ENCODE data around the gene PRKG2. TPM values are rescaled to one million over a fixed set of nuclear protein-coding genes. Genes with fewer than 3 reads are reported as not detected.

PRKG2 gene
- polyA plus RNA-seq, 1 of the 3 experiments (the other 2 are of a cell fraction): not detected

DNA sequence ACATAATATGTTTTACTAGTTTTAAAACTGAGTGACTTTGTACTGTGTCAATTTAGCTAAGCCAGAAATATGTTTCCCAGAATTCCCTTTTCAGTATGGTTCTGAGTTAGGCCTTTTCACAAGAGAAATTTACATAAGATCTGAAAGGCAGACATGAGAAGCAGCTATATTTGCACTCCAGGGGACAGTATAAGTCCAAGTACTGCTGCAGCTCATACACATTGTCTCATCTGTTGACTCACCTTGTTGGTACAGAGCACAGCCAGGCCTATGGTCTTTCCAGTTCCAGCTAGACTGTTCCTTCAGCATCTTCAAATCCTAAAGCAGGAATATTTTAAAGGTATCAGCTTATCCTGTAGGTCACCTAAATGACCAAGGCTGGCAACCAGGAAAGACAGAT lies 131.0 kb downstream of the PRKG2 start:
- POLR2A ChIA-PET: no interaction called here
- CTCF ChIA-PET: interaction anchor here (1.3 kb wide), 1 partner anchor 14 kb away, joined by 8 read pairs; no protein-coding TSS in a partner anchor
- Histone ChIP-seq H2AFZ (ENCODE audit: low read depth) (no peak overlapping the region), H3K9me3 (no peaks in the 10 kb centered on the region), H3K36me3 (replicated peaks in 1 of 2; ENCODE audit: control insufficient read depth in 1 of 2, insufficient read depth in 2 of 2, low read length in 1 of 2) (no peaks in the 10 kb centered on the region), H3K4me1 (ENCODE audit: control insufficient read depth in 1 of 2, insufficient read depth in 2 of 2, low read depth in 1 of 2, low read length in 1 of 2) (no peaks in the 10 kb centered on the region), H3F3A (replicated peaks; ENCODE audit: insufficient read depth) (no peaks in the 10 kb centered on the region), H3K79me2 (ENCODE audit: insufficient read depth) (no peaks in the 10 kb centered on the region), H3K4me2 (no peak overlapping the region), H3K27ac (ENCODE audit: low read depth in 2 of 2, low read length in 1 of 2) (no peak overlapping the region), H3K9me2 (no peaks in the 10 kb centered on the region), H3K9ac (no peak overlapping the region), H3K4me3 (ENCODE audit: low read depth in 2 of 2, low read length in 1 of 2) (no peak overlapping the region), H4K20me1 (ENCODE audit: insufficient read depth) (no peaks in the 10 kb centered on the region), H3K27me3 (ENCODE audit: insufficient read depth) (peaks cover 8% of the 10 kb centered on the region; the same call in 1 of the 2 replicates)
- no peak for DNase-seq
- no peak for TF ChIP-seq RFX5 (IDR thresholded peaks at IDR 0.05; ENCODE audit: low read length)
- TF ChIP-seq, protein P1, sequence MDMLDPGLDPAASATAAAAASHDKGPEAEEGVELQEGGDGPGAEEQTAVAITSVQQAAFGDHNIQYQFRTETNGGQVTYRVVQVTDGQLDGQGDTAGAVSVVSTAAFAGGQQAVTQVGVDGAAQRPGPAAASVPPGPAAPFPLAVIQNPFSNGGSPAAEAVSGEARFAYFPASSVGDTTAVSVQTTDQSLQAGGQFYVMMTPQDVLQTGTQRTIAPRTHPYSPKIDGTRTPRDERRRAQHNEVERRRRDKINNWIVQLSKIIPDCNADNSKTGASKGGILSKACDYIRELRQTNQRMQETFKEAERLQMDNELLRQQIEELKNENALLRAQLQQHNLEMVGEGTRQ (IDR thresholded peaks at IDR 0.05; ENCODE audit: borderline replicate concordance, low read depth, low read length): no peak
- no peak for TF ChIP-seq POLR2AphosphoS5 (IDR thresholded peaks at IDR 0.05; ENCODE audit: low read depth, low read length)
- TF ChIP-seq CTCF (IDR thresholded peaks at IDR 0.05): no peak
- no peak for TF ChIP-seq CHD2 (IDR thresholded peaks at IDR 0.05; ENCODE audit: low read length, partially characterized antibody)
- TF ChIP-seq, protein P2, sequence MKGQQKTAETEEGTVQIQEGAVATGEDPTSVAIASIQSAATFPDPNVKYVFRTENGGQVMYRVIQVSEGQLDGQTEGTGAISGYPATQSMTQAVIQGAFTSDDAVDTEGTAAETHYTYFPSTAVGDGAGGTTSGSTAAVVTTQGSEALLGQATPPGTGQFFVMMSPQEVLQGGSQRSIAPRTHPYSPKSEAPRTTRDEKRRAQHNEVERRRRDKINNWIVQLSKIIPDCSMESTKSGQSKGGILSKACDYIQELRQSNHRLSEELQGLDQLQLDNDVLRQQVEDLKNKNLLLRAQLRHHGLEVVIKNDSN (IDR thresholded peaks at IDR 0.05; ENCODE audit: borderline replicate concordance, low read depth): no peak
- no peak for TF ChIP-seq RAD21 (IDR thresholded peaks at IDR 0.05; ENCODE audit: low read length)
- TF ChIP-seq RCOR1 (IDR thresholded peaks at IDR 0.05; ENCODE audit: low read length): no peak
- TF ChIP-seq TAF1 (IDR thresholded peaks at IDR 0.05; ENCODE audit: borderline replicate concordance, low read depth, low read length): no peak
- no peak for TF ChIP-seq ELF1 (IDR thresholded peaks at IDR 0.05)
- no peak for TF ChIP-seq FOXJ3 (CRISPR knock-in tag; IDR thresholded peaks at IDR 0.05)
- TF ChIP-seq GATA2 (CRISPR knock-in tag; IDR thresholded peaks at IDR 0.05): no peak
- no peak for TF ChIP-seq EP300 (IDR thresholded peaks at IDR 0.05; ENCODE audit: borderline replicate concordance in 1 of 2, low read depth in 1 of 2, low read length in 1 of 2)
- TF ChIP-seq FOSL2 (IDR thresholded peaks at IDR 0.05; ENCODE audit: borderline replicate concordance, low read depth): no peak
- TF ChIP-seq, protein P3, sequence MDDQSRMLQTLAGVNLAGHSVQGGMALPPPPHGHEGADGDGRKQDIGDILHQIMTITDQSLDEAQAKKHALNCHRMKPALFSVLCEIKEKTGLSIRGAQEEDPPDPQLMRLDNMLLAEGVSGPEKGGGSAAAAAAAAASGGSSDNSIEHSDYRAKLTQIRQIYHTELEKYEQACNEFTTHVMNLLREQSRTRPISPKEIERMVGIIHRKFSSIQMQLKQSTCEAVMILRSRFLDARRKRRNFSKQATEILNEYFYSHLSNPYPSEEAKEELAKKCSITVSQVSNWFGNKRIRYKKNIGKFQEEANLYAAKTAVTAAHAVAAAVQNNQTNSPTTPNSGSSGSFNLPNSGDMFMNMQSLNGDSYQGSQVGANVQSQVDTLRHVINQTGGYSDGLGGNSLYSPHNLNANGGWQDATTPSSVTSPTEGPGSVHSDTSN (IDR thresholded peaks at IDR 0.05): no peak
- TF ChIP-seq SIN3A (IDR thresholded peaks at IDR 0.05; ENCODE audit: borderline replicate concordance, low read depth, low read length): no peak
- TF ChIP-seq MAX (IDR thresholded peaks at IDR 0.05; ENCODE audit: low read depth): no peak
- TF ChIP-seq, protein P4, sequence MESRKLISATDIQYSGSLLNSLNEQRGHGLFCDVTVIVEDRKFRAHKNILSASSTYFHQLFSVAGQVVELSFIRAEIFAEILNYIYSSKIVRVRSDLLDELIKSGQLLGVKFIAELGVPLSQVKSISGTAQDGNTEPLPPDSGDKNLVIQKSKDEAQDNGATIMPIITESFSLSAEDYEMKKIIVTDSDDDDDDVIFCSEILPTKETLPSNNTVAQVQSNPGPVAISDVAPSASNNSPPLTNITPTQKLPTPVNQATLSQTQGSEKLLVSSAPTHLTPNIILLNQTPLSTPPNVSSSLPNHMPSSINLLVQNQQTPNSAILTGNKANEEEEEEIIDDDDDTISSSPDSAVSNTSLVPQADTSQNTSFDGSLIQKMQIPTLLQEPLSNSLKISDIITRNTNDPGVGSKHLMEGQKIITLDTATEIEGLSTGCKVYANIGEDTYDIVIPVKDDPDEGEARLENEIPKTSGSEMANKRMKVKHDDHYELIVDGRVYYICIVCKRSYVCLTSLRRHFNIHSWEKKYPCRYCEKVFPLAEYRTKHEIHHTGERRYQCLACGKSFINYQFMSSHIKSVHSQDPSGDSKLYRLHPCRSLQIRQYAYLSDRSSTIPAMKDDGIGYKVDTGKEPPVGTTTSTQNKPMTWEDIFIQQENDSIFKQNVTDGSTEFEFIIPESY (IDR thresholded peaks at IDR 0.05; ENCODE audit: borderline replicate concordance, low read depth): no peak
